GM21515 (cell line): Measurements from ENCODE around the gene BSDC1.
"Not testable (repeated sequence)": the region's sequence is repeated elsewhere in the genome, so short reads cannot be mapped to it uniquely, and the experiment has no call there.

ENCODE experiments used
- ATAC-seq: cut with Tn5 transposase; IDR thresholded peaks from one replicate; pipeline ENCODE4 v1.9.1; 2021; ENCODE audit not compliant: unreplicated experiment

BSDC1 gene, protein sequence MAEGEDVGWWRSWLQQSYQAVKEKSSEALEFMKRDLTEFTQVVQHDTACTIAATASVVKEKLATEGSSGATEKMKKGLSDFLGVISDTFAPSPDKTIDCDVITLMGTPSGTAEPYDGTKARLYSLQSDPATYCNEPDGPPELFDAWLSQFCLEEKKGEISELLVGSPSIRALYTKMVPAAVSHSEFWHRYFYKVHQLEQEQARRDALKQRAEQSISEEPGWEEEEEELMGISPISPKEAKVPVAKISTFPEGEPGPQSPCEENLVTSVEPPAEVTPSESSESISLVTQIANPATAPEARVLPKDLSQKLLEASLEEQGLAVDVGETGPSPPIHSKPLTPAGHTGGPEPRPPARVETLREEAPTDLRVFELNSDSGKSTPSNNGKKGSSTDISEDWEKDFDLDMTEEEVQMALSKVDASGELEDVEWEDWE

DNA sequence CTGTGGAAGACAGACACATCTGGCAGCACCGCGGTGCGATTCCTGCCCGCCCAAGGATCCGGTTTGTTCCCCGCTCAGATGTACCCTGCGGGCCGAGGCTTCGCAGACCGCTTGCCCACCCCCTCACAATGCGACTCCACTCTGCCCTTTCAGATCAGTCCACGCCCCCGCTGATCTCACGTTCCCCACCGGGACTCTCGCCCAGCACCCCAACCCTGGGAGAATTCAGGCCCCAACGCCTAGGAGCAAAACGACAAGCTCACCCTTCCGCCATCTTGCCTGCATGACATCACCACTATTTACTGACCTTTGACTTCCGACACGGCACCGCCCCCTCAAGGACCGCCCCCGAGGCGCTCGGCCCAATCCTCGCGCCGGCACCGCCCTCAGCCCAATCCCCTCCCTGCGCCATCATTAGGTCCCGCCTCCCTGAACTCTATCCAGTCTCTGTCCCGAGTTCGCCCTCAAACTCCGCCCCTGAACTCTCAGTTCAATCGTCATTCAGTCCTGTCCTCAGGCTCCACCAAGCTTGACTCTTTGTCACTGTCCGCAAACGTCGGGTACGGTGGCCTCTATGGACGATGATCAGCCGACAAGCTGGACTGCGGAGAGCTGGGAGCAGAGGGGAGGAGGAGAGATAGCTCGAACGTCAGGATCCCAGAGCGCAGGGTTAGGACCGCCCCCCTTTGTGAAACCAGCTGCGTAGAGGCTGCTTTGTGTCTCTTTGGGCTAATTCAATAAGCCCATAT lies at the start of gene BSDC1:
BSDC1 (minus strand) TSS at position 301 of the 749 bp plus-strand sequence; CDS start at position 274, 27 bp downstream.
- peak; percentile 90 for ATAC-seq

DNA sequence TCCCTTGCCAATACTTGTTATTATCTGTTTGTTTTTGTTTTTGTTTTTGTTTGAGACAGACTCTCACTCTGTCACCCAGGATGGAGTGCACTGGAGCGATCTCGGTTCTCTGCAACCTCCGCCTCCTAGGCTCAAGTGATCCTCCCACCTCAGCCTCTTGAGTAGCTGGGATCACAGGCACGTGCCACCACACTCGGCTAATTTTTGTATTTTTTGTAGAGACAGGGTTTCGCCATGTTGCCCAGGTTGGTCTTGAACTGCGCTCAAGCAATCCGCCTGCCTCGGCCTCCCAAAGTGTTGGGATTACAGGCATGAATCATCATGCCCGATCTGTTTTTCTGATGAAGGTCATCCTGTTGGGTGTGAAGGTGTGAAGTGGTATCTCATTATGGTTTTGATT lies 47.2 kb upstream of the BSDC1 start:
- not testable (repeated sequence) for ATAC-seq

DNA sequence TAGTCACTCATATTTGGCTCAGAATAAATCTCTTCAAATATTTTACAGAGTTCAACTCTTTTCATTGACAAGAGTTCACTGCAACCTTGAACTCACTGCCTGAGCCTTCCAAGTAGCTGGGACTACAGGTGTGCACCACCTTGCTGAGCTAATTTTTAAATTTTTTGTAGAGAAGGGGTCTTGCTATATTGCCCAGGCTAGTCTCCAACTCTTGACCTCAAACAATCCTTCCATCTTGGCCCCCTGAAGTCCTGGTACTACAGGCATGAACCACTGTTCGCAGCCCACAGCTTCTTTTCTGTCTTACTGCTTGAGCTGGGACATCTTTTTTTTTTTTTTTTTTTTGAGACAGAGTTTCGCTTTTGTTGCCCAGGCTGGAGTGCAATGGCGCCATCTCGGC lies 44.5 kb upstream of the BSDC1 start:
- ATAC-seq: not testable (repeated sequence)

DNA sequence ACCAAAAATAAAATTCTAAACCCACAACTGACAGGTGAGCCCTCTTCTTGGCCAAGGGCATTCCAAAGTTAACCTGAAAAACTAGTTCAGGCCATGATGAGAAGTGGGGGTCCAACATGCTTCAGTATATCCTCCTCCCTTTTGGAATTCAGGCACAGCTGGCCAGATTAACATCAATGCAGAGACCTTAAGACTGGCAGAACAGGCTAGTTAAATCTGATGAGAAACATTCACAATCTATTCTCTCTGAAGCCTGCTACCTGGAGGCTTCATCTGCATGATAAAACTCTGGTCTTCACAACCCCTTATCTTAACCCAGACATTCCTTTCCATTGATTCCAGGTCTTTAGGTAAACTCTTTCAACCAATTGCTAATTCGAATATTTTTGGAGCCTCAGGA lies 43.9 kb upstream of the BSDC1 start:
- no peak for ATAC-seq

DNA sequence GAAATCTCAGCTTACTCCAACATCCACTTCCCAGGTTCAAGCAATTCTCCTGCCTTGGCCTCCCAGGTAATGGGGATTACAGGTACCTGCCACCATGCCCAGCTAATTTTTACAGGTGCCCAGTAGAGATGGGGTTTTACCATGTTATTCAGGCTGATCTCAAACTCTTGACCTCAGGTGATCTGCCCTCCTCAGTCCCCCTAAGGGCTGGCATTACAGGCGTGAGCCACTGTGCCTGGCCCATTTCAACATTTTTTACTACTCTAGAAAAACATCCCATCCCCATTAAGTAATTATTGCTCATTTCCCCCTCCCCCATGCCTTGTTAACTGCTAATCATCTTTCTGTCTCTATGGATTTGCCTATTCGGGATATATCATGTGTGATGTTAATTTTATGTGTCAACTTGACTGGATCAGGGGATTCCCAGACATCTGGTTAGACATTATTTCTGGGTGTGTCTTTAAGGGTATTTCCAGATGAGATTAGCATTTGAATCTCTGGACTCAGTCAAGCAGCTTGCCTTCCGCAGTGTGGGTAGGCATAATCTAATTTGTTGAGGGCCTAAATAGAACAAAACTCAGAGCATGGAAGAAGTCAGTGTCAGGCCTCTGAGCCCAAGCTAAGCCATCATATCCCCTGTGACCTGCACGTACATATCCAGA lies 37.6 kb upstream of the BSDC1 start:
- ATAC-seq: no peak

DNA sequence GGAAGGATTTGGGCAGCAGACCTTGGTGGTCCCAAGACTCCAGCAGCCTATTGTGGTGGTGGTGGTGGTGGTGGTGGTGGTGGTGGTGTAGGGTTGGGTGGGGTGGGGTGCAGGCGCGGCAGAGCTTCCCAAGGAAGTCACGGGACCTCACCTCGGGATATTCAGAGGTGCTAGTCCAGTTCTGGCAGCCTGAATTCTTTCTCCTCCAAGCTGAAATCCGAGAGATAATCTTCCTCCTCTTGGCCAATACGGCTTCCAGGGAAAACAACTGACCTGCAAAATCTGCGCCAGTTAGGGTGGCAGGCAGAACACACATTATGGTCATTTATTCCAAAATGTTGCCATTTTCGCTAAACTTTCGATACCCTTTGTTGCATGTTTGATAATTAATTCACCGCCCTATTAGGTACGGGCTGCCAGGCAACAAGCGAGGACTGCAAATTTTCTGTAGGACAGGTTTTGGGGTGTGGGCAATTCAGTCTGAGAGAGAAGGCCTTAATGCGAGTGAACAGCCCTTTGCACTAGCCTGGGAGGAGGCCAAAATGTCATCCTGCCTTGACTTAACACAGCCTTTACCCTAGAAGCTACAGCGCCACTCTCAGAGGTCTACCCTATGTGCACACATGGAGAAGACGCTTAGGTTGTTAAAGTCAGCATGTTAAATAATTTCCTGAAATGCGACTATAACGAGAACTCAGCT lies 33.2 kb upstream of the BSDC1 start:
- no peak for ATAC-seq

DNA sequence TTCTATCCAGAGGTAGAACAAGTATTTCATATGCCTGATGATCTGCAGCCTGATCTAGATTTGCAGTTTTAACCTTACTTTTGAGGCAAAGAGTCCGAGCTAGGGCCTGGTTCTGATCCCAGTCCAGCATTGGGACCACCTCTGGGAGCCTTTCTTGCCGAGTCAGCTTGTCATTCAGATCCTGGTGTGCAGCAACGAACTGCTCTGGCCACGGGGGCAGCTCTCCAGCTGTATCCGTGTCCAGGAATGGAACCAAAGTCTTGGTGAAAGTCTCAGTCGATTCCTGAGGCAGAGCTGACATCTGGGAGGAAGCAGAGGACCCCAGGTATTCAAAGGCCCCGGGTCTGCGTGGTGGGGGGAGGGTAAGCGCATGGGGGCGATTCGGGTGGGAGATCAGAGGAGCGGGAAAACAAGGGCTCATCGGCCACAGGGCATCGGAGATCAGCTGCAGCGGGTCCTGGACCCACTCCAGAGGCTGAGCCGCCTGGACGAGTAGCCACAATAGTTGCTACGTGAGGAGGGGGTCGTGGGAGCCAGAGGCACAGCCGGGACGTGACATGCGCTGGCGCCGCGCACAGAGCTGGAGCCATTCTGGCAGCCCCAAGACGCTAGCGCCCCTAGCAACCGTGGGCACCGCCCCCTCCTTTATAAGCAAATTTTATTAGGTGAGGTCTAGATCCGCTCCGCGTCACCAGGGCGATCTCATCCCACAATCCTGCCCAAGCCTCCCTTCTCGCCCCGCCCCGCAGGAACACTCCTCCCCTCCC lies 32.4 kb upstream of the BSDC1 start:
- no peak for ATAC-seq

DNA sequence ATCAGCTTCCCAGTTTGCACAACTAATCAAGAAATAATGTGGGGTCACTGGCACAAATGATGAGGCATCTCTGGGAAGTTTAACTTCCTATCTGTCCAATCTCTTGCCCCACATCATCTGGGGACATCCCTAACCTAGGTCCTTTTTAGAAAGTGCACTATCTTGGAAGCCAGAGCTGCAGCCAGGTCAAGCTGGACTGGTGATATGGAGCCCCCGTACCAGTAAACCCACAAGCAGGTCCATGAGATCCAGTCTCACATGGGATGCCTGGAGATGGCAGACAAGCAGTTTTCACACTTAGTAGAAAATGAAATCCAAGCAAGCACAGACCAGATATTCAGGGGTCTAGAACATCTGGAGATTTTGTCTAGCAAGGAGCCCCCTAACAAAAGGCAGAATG lies 27.5 kb upstream of the BSDC1 start:
- no peak for ATAC-seq

DNA sequence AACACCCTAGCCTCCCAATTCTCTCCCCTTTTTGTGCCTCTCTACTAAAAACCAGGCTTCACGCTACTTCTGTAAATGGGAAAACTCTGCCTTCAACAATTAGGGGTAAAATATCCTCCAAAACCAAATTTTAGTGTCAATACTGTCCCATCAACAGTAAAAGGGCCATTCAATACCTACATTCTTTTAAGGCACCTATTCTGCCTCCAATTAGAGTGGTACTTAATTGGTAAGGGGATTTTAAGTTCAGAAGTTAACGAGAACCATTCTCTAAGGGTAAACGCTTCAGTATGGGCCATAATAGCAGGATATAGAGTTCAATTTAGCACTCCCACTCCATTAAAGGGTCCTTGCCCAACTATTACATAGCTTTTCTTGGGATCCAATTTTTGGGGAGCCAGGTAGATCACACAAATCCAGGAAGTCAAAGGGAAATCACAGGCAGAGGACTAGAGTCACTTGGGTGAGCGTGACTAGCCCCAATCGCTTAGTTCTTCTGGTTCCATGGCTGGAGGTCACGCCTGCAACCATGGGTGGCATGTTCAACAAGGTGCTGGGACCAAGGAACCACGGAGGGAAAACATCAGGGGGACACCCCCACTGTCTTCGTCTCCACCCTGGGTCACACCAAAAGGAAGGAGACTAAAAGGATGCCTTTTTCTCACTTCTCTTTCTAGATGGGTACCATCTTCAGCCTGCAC lies 20.1 kb upstream of the BSDC1 start:
- ATAC-seq: no peak

DNA sequence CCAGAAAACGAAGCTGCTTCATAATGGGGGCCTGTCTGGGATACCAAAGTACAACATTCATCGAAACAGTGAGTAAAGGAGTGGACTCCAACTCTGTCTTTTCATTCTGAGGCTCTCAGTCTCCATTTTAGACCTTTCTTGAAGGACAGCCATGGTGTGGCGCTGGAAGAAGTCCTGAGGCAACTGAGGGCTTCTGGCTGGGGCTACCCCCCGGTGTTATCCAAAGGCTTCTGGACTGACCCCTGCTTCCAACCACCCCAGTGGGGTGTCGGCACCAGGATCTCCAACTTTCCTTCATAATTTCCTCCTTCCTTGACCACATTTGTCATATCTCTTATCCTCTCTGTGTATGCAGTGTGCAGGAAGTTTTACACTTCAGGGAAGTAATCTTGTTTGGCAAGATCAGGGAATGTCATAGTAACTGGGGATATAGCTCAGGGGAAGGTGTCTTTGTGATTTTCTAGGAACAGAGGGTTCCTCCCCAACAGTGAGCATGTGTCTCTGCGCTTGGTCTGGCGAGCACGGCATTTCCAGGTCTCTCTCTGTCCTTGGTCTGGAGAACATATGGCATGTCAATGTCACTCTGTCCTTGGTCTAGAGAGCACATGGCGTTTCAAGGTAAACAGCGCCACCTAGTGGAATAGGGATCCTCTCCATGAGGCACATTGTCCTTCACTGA lies 19.4 kb upstream of the BSDC1 start:
- no peak for ATAC-seq

DNA sequence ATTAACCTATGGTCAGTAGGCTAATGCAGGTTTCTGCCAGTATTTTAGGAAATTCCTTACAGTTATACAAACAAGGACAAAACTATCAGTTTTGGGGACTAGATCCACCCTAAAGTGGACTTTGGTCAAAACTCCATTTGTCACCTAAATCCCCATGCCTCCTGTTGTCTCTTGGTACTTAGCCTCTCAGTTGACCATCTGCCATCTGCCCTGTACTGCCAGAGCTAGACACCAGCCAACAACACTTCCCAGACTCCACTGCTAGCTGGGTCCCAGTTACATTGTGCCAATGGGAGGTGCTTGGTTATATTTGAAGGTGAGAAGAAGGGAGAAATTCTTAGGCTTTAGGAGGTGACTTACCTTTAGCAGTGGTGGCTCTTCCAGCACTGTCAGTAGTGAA lies 17.0 kb upstream of the BSDC1 start:
- no peak for ATAC-seq

DNA sequence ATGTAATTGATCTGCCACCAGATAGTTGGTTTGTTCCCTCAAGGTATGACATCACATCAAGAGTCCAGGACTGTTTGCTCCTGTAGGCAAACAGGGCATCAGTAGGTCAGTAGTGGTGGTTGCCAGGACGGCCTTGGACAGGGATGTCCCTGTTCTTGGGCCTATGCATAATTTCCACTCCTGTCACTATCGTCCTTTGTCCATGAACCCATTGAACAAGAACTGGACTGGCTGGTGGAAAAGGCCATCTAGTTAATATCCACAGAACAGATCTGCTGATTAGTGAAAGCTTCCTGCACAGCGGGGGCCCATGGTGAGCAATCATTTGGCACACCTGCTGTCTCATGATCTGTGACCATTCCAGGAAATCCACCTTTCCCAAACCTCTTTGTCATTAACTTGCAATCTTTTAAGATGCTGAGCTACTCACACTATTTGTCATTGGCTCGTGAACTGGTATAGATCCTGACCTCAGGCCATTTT lies 12.4 kb upstream of the BSDC1 start:
- no peak for ATAC-seq

DNA sequence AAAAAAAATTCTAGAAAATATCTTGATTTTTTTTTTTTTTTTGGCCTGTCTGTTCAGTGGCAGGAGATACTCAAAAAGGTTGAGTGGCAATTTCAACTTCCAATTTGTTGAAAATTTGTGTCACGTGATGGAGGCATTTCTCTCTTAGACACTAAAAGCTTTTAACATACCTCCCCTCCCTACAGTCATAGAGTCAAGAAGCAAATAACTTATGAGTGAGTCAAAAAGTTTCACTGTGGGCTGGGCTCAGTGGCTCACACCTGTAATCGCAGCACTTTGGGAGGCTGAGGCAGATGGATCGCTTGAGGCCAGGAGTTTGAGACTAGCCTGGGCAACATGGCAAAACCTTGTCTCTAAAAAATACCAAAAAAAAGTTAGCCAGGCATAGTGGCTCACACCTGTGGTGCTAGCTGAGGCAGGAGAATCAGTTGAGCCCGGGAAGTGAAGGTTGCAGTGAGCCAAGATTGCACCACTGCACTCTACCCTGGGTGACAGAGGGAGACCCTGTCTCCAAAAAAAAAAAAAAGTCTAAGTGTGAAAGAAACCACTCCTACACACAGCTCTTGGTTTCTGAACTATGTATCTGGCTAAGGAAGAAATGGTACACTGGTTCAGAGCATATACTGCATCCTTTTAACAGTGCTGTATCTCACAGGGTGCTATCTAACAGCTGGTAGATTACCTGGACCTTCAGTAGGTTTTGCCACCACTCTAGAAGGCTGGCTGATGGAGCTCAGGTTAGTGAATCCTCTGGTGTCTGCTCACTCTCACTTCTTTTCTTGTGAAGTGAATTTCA lies 11.6 kb upstream of the BSDC1 start:
- ATAC-seq: no peak

DNA sequence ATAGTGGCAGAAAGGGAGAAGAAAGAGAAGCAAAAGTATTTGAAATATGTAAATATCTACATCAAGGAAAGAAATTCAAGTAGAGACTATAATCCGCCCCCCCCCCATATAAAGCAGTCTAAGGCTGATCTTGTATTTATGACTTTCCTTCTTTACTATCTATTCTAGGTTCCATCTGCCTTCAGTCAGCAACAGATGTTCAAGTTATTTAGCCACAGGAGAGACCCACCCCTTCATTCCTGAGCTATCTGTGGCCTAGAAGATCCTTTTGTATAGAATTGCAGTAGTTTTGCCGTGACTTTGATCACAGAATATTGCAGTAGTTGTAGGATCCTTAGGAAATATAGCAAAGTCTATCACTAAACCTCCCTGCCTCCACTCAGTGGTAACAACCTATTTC lies 10.7 kb upstream of the BSDC1 start:
- no peak for ATAC-seq

DNA sequence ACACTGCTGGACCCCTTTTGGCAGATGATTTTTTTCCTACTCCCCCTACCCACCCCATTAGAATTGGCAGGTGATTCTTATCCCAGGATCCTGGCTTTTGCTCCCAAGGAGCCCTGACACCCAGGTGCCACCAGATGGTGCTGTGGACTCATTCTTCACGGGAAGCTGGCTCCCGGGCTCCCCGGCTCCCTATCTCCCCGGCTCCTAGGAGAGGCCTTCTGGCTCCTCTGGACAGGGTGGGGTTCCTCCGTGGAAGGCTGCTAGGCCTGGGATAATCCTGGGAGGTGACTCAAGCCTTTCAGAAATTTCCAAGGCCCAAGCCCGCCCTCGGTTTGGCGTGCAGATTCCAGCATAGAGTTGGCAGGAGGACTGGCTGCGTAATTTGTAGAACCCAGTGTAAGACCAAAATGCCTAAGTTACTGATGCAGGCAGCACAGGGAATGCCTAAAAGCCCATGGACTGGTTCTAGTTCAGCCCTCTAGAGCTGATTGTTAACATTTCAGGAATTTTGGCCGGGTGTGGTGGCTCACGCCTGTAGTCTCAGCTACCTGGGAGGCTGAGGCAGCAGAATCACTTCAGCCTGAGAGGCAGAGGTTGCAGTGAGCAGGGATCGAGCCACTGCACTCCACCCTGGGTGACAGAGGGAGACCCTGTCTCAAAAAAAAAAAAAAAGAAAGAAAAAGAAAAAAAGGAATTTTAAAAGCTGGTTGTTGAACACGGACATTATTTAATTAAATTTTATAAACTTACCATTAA lies 6.8 kb upstream of the BSDC1 start:
- no peak for ATAC-seq

DNA sequence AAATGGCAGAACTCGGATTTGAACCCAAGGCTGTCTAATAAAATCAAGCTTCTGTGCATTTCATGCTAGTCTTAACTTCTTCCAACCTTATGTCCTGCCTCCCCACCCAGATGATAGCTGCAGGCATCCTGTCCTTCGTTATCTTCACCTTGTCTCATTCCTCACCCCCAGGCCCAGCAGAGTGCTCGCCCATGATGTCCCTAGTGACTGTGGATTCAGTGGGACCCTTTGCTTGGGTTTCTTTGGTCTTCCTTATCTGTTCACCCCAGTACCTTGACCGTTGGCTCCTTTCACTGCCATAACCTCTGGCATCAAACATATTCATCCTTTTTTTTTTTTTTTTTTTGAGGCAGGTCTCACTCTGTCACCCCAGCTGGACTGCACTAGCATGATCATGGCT lies 5.6 kb upstream of the BSDC1 start:
- ATAC-seq: no peak

DNA sequence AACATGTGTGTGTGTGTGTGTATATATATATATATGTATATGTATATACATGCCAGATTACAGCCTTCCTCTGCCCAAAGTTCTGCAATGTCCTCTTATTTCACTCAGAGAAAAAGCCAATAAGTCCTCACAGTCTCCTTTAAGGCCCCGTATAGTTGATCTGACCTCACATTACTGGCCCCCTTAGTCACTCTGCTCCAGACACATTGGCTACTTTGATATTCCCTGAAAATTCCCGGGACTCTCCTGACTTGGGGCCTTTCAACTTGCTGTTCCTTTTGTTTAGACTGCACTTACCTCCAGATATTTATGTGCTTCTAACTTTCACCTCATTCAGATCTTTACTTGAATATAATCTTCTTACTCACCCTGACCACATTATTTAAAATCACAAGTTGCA lies 4.2 kb upstream of the BSDC1 start:
- no peak for ATAC-seq

DNA sequence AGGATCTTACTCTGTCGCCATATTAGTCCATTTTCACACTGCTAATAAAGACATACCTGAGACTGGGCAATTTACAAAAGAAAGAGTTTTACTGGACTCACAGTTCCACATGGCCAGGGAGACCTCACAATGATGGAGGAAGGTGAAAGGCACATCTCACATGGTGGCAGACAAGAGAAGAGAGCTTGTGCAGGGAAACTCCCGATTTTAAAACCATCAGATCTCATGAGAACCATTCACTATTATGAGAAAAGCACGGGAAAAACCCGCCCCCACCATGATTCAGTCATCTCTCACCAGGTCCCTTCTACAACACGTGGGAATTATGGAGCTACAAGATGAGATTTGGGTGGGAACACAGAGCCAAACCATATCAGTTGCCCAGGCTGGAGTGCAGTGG lies 2.3 kb upstream of the BSDC1 start:
- ATAC-seq: not testable (repeated sequence)
